Liver (tissue), 3 donors: ENCODE results near the gene LIMS1.

Experiments
- JUND ChIP-seq, 2 donors: IDR thresholded peaks; 2 replicates each; pipeline ENCODE4 v1.6.1; 2016; ENCODE audit warnings: antibody characterized with exemption in 2 of 2
- NR2F2 ChIP-seq: IDR thresholded peaks from 2 replicates; pipeline ENCODE4 v1.6.1; 2016; ENCODE audit warnings: antibody characterized with exemption
- RAD21 ChIP-seq, 2 donors: IDR thresholded peaks; 2 replicates each; pipeline ENCODE4 v1.6.1; 2016; ENCODE audit warnings: antibody characterized with exemption in 2 of 2, mild to moderate bottlenecking in 2 of 2
- SP1 ChIP-seq: IDR thresholded peaks from 2 replicates; pipeline ENCODE4 v1.6.1; 2018; ENCODE audit warnings: antibody characterized with exemption, mild to moderate bottlenecking
- TAF1 ChIP-seq: conservative IDR thresholded peaks from 2 replicates; pipeline ENCODE4 v1.6.1; 2016; ENCODE audit warnings: antibody characterized with exemption, mild to moderate bottlenecking
- YY1 ChIP-seq: IDR thresholded peaks from 2 replicates; pipeline ENCODE4 v1.6.1; 2016; ENCODE audit warnings: antibody characterized with exemption, mild to moderate bottlenecking
- TF ChIP-seq, protein P1 (sequence below): fragments of 150-350 bp; IDR thresholded peaks from 2 replicates; pipeline ENCODE4 v1.5.1; 2017; ENCODE audit warnings: improper control_type of control experiment, low read depth, low read length; ENCODE audit not compliant: missing input control
- TF ChIP-seq, protein P2 (sequence below): IDR thresholded peaks from 2 replicates; pipeline ENCODE4 v1.6.1; 2016; ENCODE audit warnings: antibody characterized with exemption, mild to moderate bottlenecking
- donor health status: healthy.
- donor health status: healthy.

DNA sequence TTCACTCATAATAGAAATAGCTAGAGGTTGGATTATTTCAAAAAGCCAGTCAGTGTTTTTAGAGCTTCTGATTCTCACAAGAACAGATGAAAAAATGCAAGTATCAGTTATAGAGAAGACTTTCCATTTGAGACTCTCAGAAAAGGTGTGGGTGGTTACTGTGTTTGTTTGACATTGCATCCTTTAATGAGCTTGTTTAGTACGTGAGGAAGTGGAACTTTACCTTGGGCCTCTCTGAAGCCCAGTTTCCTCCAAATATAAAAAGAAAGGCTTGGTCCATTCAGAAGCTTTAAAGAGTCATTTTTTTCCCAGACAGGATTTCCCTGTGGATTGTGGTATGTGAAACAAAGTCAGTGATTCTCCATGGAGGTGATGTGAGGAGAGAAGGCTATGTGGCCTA lies 95.1 kb downstream of the LIMS1 start:
- TF ChIP-seq, protein P1, sequence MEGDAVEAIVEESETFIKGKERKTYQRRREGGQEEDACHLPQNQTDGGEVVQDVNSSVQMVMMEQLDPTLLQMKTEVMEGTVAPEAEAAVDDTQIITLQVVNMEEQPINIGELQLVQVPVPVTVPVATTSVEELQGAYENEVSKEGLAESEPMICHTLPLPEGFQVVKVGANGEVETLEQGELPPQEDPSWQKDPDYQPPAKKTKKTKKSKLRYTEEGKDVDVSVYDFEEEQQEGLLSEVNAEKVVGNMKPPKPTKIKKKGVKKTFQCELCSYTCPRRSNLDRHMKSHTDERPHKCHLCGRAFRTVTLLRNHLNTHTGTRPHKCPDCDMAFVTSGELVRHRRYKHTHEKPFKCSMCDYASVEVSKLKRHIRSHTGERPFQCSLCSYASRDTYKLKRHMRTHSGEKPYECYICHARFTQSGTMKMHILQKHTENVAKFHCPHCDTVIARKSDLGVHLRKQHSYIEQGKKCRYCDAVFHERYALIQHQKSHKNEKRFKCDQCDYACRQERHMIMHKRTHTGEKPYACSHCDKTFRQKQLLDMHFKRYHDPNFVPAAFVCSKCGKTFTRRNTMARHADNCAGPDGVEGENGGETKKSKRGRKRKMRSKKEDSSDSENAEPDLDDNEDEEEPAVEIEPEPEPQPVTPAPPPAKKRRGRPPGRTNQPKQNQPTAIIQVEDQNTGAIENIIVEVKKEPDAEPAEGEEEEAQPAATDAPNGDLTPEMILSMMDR = no peak
- no peak for TF ChIP-seq JUND (IDR thresholded peaks at IDR 0.05)
- TF ChIP-seq NR2F2 = no peak
- TF ChIP-seq SP1 = no peak
- TF ChIP-seq, protein P2, sequence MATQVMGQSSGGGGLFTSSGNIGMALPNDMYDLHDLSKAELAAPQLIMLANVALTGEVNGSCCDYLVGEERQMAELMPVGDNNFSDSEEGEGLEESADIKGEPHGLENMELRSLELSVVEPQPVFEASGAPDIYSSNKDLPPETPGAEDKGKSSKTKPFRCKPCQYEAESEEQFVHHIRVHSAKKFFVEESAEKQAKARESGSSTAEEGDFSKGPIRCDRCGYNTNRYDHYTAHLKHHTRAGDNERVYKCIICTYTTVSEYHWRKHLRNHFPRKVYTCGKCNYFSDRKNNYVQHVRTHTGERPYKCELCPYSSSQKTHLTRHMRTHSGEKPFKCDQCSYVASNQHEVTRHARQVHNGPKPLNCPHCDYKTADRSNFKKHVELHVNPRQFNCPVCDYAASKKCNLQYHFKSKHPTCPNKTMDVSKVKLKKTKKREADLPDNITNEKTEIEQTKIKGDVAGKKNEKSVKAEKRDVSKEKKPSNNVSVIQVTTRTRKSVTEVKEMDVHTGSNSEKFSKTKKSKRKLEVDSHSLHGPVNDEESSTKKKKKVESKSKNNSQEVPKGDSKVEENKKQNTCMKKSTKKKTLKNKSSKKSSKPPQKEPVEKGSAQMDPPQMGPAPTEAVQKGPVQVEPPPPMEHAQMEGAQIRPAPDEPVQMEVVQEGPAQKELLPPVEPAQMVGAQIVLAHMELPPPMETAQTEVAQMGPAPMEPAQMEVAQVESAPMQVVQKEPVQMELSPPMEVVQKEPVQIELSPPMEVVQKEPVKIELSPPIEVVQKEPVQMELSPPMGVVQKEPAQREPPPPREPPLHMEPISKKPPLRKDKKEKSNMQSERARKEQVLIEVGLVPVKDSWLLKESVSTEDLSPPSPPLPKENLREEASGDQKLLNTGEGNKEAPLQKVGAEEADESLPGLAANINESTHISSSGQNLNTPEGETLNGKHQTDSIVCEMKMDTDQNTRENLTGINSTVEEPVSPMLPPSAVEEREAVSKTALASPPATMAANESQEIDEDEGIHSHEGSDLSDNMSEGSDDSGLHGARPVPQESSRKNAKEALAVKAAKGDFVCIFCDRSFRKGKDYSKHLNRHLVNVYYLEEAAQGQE = no peak
- no peak for TF ChIP-seq TAF1
- no peak for TF ChIP-seq RAD21 (IDR thresholded peaks at IDR 0.05)
- no peak for TF ChIP-seq YY1
